Jurkat, Clone E6-1 (cell line): ENCODE results near the gene HPDL.
A peak's percentile ranks its signal among the peaks of the same experiment; 100 is the strongest.
"Not testable (repeated sequence)": the region's sequence is repeated elsewhere in the genome, so short reads cannot be mapped to it uniquely, and the experiment has no call there.

ENCODE experiments used
- DNase-seq: peaks from one replicate; pipeline ENCODE4 v3.0.0-alpha.2; 2011; ENCODE audit warnings: low read depth, low spot score
- H3K4me3 ChIP-seq: 2 replicates; pipeline ENCODE4 v1.5.1; 2011; ENCODE audit warnings: mild to moderate bottlenecking, low read length, control low read depth, moderate library complexity

Gene HPDL

DNA sequence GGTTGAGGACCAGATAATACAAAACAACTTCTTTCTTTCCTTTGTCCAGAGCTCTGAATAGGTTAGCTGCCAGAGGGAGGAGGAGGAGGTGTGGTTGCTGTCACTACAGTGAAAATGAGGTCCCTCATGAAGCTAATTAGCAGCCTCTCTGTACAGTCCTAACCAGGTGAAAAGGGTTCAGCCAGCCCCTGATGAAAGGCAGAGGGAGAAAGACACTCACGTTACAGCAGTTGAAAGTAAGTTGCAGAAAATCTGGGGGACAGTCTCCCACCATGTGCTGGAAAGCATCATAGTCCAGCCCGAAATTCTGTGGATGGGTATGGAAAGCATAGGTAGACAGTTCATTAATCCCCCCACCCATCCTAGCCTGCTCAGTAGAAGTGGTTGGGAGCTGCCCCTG is 19.8 kb downstream of the HPDL start:
- H3K4me3 ChIP-seq: no peak overlapping the region
- no peak for DNase-seq

DNA sequence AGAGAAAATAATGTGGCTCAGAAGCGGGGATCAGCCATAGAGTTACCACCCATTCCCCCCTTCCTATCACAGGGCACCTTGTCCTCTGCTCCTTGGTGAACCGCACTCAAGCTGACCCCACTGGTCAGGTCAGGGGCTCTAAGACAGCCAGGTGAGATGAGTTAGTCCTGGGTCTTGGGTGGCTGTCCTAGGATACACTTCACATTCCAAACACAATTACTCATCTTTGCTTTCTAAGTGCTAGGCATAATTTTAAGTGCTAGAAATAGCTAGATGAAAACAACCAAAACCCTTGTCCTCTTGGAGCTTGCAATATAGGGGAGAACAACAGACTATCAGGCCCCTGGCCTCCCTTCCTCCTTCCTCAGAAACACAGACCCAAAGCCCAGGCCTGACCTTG is 21.3 kb downstream of the HPDL start:
- H3K4me3 ChIP-seq: no peak overlapping the region
- DNase-seq: no peak

DNA sequence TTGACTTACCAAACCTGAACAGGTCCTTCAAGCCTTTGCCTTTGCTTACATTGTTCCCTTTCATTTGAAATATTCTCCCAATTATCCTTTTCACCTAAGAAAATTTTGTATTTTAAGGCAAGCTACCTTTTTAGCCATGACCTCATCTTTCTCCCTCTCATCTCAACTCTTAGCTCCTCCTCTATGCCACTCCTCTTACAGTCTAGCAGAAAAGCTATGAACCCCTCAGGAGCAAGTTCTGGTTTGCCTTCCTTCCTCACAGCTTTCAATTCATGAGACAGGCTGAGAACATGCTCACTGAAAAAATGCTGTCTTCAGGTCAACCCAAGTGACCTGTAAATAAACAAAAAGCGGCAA is 21.9 kb downstream of the HPDL start:
- H3K4me3 ChIP-seq: no peak overlapping the region
- DNase-seq: no peak

DNA sequence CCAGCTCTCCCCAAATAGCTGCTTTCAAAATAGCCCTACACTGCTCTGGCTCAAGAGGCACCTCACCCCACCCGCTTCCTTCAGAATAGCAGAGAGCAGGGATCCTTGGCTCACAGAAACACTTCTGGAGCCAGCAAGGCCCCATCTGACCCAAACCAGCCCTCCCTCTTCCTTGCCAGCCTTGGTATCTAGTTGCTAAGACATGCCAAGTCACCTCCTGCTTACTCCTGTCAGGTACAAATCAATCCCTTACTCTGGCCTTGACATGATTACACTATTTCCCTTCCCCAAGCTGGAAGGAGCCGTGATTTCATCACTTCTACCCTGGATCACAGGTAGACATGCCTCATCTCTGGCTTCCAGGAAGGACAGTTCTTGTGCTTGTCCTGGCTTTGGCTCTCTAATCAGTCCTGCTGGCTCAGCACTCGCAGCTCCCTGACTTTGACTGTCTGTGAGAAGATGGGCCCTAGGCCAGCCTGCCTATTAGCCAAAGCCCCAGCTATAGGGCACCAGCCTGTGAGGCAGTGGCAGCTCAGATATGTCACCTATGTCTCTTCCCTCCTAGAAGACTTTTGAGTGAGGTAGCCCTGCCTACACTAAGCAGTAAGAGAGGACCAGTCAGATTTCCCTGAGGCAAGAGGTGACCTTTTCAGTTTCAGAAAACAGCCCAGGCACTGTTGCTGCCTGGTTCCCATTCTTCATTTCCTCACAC is 22.4 kb downstream of the HPDL start:
- no peak for DNase-seq
- no peak overlapping the region for H3K4me3 ChIP-seq

DNA sequence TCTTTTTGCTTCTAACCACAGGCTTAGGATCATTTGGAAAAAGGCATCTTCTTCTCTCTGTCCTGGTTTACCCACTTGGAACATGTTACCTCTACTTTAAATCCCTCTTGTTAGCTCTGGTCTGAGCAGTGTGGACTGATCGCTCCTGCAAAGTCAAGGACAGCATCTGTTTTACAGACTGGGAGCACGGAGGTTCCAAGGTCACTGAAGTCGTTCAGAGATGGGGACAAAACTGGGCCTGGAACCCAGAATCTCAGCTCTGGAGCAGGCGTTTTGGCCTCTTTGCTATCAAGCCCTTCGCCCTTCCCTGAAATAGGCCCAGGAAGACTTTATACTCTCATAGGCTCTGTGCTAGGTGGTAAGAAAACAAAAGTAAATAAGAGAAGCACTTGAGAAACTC is 24.8 kb downstream of the HPDL start:
- no peak overlapping the region for H3K4me3 ChIP-seq
- no peak for DNase-seq

DNA sequence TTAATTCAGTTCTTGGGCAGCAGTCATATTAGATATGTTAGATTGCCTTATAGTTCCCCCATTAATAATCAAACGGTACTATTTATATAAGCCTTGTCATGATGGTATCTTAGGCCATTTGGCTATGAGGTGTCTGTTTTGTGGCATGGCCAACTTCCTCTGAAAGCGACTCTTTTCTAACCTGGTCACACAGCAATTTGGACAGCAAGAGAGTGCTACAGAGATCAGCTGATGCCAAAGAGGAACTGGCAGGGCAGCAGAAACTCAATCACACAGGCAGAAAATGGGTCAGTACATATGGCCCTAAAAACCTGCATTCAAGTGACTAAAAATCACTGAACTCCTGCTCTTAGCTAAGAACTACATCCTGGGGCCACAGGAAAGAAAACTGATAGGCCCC is 27.0 kb downstream of the HPDL start:
- H3K4me3 ChIP-seq: no peak overlapping the region
- no peak for DNase-seq

DNA sequence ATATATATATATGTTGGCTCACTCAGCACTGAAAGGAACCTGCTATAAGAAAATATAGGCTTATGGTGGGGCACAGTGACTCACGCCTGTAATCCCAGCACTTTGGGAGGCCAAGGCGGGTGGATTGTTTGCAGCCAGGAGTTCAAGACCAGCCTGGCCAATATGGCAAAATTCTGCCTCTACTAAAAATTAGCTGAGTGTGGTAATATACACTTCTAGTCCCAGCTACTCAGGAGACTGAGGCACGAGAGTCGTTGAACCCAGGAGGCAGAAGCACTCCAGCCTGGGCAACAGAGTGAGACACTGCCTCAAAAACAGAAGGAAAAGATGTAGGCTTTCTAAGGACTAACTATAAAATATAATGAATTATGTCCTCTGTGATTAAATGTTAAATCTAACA is 28.1 kb downstream of the HPDL start:
- no peak overlapping the region for H3K4me3 ChIP-seq
- DNase-seq: no peak

DNA sequence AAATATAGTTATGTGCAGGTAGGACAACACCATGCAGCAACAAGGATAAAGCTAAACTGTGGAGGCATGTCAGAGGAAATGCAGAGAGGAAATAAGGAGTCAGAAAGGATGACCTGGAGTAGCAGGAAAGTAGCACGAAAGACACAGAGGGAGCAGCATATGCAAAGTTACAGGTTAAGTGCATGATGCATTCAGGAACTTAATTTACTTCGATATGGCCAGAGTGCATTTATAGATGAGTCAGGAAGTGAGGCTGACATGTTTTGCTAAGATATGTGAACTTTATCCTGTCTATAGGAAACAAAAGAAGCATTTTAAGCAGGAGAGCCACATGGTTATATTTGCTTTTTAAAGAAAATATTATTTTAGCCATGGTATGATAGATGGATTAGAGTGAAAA is 29.0 kb downstream of the HPDL start:
- DNase-seq: no peak
- no peak overlapping the region for H3K4me3 ChIP-seq

DNA sequence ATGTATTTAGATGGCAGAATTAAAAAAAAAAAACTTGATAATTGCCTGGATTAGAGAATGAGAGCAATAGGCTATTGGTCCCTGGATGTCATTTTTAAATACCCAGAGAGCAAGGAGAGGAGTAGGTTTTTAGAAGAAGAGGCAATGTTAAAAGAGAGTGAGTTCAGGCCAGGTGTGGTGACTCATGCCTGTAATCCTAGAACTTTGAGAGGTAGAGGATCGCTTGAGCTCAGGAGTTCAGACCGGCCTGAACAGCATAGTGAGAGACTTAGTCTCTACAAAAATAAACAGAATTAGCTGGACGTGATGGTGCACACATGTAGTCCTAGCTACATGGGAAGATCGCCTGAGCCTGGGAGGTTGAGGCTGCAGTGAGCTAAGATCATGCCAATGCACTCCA is 29.5 kb downstream of the HPDL start:
- no peak for DNase-seq
- no peak overlapping the region for H3K4me3 ChIP-seq

DNA sequence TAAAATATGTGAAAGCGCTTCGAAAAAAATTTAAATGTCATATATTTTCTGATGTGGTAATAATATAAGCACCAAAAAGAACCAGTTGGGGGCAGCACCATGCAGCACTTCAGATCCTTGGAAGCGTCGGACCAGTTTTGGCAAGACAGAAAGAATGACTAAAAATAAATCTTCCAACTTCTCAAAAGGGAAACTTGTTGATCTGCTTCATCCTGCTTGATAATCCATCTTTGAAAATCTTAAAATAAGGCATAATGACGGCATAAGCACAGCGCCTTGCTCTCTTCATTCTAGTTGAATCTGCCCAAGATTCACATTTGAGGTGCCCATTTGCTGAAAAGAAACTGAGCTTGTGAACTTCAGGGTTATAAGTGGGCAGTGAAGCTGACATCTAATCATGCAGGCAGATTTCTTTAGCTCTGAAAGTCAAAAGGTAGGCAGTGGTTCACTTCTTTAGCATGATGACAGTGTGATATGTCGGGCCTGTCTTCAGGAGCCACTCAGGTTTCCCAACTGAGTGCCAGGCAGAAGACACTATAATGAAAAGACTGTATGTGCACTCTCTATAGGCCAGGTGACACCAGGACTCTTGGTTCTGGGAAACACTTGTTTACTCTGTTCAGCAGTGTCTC is 33.3 kb downstream of the HPDL start:
- DNase-seq: no peak
- no peak overlapping the region for H3K4me3 ChIP-seq

DNA sequence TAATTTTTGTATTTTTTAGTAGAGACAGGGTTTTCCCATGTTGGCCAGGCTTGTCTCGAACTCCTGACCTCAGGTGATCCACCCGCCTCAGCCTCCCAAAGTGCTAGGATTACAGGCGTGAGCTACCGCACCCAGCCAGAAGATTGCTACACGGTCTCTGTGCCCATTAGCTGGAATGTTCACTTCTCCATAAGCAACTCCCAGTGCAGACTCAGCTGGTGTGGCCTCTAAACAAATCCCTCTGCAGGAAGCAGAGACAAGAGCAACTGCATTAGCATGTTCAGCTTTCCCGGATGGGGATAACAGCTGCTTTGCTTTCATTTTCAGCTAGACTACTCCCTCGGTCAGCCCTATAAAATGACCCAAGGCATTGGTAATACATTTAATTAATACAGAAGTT is 34.3 kb downstream of the HPDL start:
- not testable (repeated sequence) for H3K4me3 ChIP-seq, DNase-seq

DNA sequence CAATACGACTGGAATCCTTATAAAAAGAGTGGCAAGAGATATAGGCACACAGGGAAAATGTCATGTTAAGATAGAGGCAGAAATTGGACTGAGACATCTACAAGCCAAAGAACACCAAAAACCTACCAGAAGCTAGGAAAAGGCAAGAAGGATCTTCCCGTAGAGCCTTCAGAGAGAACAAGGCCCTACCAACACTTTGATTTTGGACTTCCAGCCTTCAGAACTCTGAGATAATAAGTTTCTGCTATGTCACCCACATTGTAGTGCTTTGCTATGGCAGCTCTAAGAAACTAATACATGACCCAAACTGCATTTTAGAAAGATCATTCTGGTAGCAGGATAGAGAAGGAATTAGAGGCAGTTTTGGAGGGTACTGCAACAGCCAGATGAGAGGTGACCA is 37.6 kb downstream of the HPDL start:
- DNase-seq: no peak
- no peak overlapping the region for H3K4me3 ChIP-seq

DNA sequence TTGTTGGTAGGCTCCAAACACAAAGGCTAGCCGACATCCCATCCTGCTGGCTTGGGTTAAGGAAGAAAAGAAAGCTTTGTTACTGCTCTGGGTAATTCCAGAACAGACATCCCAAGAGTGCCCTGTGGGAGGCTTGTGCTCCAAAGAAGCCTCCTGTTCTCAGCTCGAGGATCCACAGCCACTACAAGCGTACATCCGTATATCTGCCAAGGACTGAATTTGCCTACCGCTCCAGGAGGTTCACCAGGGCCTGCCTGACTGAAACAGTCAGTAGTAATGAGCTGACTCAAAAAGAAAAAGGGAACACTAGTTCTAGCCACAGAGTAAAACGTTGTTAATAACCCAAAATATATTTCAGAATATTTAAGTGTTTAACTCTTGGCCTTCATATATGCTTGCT is 38.4 kb downstream of the HPDL start:
- no peak overlapping the region for H3K4me3 ChIP-seq
- DNase-seq: no peak

DNA sequence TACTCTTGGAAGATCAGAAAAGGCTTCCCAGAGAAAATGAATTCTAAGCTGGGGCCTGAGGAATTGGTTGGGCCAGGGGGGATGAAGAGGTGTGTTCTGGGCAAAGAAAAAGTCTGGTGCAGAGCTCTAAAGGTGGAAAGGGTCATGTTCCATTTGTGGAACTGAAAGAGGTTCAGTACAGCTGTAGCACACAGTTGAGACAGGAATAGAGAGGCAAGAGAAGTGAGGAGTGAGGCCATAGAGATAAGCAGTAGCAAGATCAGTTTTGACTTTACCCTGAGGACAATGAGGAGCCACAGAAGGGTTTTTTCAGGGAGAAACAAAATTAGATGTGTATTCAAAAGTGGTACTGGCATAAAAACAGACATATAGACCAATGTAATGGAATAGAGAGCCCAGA is 43.9 kb downstream of the HPDL start:
- no peak overlapping the region for H3K4me3 ChIP-seq
- DNase-seq: no peak

DNA sequence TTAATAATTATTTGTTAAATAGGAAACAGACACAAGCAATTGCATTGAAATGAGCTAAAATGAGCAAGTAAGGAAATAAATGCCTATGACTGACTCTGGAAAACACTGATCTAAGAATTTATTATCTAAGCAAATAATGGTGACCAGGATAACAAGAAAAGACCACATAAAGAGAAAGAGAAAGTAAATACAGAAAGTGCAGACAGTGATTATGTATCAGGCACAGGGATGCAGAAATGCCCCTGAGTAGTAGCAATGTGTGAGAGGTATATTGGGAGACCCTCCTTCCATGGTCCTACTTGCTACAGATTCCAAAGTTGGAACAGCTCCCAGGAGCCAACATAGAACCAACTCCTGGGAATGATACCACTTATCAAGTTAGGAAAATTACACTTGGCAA is 46.9 kb downstream of the HPDL start:
- DNase-seq: no peak
- no peak overlapping the region for H3K4me3 ChIP-seq

DNA sequence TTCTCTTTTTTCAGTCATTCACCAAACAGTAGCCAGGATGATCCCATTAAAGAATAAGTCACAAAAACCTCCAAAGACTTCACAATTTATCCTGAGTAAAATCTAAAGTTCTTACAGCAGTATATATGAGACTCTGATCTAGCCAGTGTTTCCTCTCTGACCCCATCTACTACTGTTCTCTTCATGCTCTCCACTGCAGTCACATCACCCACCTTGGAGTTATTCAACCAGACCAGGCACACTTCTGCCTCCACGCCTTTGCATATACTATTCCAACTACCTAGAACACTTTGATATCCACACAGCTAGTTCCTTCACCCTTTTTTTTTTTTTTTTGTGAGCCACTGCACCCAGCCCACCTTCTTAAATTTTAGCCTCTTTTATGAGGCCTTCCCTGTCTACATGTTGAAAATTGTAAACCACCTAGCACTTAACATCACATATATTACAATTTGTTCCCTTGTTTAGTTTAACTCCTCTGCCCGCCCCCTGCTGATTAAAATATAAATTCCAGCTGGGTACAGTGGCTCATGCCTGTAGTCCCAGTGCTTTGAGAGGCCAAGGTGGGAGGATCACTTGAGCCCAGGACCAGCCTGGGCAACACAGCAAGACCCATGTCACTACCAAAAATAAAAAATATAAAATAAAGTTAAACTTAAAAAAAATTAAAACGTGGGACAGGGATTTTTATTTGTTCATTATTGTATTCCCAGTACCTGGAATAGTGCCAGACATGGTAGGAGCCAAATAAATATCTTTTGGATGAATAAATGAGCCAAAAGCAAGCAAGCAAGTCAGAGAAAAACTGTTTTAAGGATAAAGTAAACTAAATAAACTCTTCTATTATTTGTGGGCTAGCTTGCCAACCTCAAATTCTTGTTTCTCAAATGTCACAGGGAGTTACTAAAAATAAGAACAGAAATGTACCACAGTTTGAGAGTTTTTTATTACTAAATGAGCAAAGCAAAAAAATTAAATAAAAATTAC is 48.7 kb downstream of the HPDL start:
- peak; percentile 12 for DNase-seq
- H3K4me3 ChIP-seq: no peak overlapping the region

DNA sequence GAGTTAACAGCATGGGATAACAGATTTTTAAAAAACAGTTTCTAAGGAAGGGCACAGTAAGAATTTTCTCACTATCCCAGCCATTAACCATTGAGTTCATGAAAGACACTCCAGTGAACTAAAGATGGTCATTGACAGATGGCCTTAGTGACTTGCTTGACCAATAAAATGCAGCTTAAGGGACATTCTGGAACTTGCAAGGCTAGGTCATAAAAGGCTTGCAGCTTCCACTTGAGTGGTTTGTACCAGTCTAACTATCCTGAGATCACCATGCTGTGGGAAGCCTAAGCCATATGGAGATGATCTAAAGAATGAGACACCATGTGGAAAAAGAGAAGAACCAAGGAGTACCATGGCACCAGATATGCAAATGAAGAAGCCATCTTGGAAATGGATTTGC is 51.5 kb downstream of the HPDL start:
- H3K4me3 ChIP-seq: no peak overlapping the region
- DNase-seq: no peak
